A673 (cell line): Measurements from ENCODE around the gene ABI2. TPM values are rescaled to one million over a fixed set of nuclear protein-coding genes. Genes with fewer than 3 reads are reported as not detected.

Source experiments
- BruUV-seq: library from RNA; stranded (reverse); fragments of 400-500 nt; replicated peaks from 2 replicates; lab custom pipeline; 2021; lab: Mats Ljungman, UMichigan
- CTCF ChIA-PET: fragments of 300-600 bp; sonication (Branson Sonifier 250); formaldehyde crosslinking; loops from one replicate; lab custom pipeline; 2022; ENCODE audit warnings: antibody characterized with exemption; lab: Charles Lee
- POLR2A ChIA-PET: fragments of 300-600 bp; sonication (Branson Sonifier 250); formaldehyde crosslinking; loops from one replicate; lab custom pipeline; 2022; ENCODE audit warnings: antibody characterized with exemption; ENCODE audit not compliant: low non-redundant PET; lab: Charles Lee
- DNase-seq: peaks from one replicate; pipeline ENCODE4 v3.0.0-alpha.2; 2015; ENCODE audit warnings: low spot score
- H3K27ac ChIP-seq: fragments of 200-600 bp; sonication (generic); 2 replicates; pipeline ENCODE4 v1.5.1; 2016; ENCODE audit warnings: mixed run types, low read depth, mild to moderate bottlenecking, mixed read lengths, antibody characterized with exemption, low read length; ENCODE audit not compliant: poor library complexity, severe bottlenecking
- H3K27me3 ChIP-seq: fragments of 200-600 bp; sonication (generic); replicated peaks from 2 replicates; pipeline ENCODE4 v1.6.1; 2017; ENCODE audit warnings: mixed run types, low read depth, mild to moderate bottlenecking, mixed read lengths, antibody characterized with exemption, low read length; ENCODE audit not compliant: insufficient read depth, poor library complexity
- H3K36me3 ChIP-seq: fragments of 200-600 bp; sonication (generic); 2 replicates; pipeline ENCODE4 v1.6.1; 2016; ENCODE audit warnings: mixed run types, mild to moderate bottlenecking, mixed read lengths, antibody characterized with exemption, low read length; ENCODE audit not compliant: insufficient read depth, poor library complexity, severe bottlenecking
- H3K4me1 ChIP-seq: fragments of 200-600 bp; sonication (generic); 2 replicates; pipeline ENCODE4 v1.6.1; 2017; ENCODE audit warnings: mixed run types, mild to moderate bottlenecking, mixed read lengths, antibody characterized with exemption, low read length; ENCODE audit not compliant: insufficient read depth, poor library complexity, severe bottlenecking
- H3K4me3 ChIP-seq: fragments of 200-600 bp; sonication (generic); 2 replicates; pipeline ENCODE4 v1.5.1; 2016; ENCODE audit warnings: low read depth, mixed run types, mild to moderate bottlenecking, mixed read lengths, low read length; ENCODE audit not compliant: poor library complexity, severe bottlenecking
- H3K9me3 ChIP-seq: fragments of 200-600 bp; sonication (generic); 2 replicates; pipeline ENCODE4 v1.6.1; 2016; ENCODE audit warnings: mixed run types, low read depth, mild to moderate bottlenecking, mixed read lengths, antibody characterized with exemption, low read length; ENCODE audit not compliant: poor library complexity, severe bottlenecking
- CTCF ChIP-seq: fragments of 300-800, 200-600 bp; sonication (generic); conservative IDR thresholded peaks from 2 replicates; pipeline ENCODE4 v1.5.1; 2017; ENCODE audit warnings: low read depth, mild to moderate bottlenecking, antibody characterized with exemption, low read length, moderate library complexity, mixed read lengths
- EZH2 ChIP-seq: fragments of 200-600 bp; sonication (generic); IDR thresholded peaks from 2 replicates; pipeline ENCODE4 v1.6.1; 2017; ENCODE audit warnings: borderline replicate concordance, low read depth, mild to moderate bottlenecking, mixed read lengths, antibody characterized with exemption, low read length; ENCODE audit not compliant: poor library complexity, severe bottlenecking
- intact Hi-C: fragments of 100-400 bp; cut with micrococcal nuclease; formaldehyde crosslinking; loops from one replicate; pipeline ENCODE4 v1.10.0; 2022; ENCODE audit not compliant: unreplicated experiment
- total RNA-seq: library from RNA; stranded (reverse); gene quantifications from 2 replicates; pipeline ENCODE4 v1.2.3, GENCODE V29; 2021

The ABI2 gene
- total RNA-seq, 1 experiment from 2014 or later: 134 TPM

- intact Hi-C loops: no loop called here
- no TSS peak for BruUV-seq
- ChIA-PET CTCF (no interaction called here), POLR2A (no interaction called here)
- Histone ChIP-seq H3K27me3 (no peaks in the 10 kb centered on the region), H3K27ac (no peak overlapping the region), H3K36me3 (peaks cover 9% of the 10 kb centered on the region), H3K4me1 (peaks cover 4% of the 10 kb centered on the region), H3K9me3 (no peaks in the 10 kb centered on the region), H3K4me3 (no peak overlapping the region)
- no peak for DNase-seq
- TF ChIP-seq EZH2 (no peak), CTCF (no peak)
Measured at GRCh38 chr2:203492965-203493364, 164.8 kb downstream of the ABI2 start.

Other genes starting within 250 kb of the ABI2 start
- gene CYP20A1, start 89.4 kb upstream of the ABI2 start, total RNA-seq: 13.2 and 17.1 TPM in 2 replicates
- 28.3 and 29.7 TPM in 2 replicates for gene RAPH1, start 206.9 kb downstream of the ABI2 start, total RNA-seq